Measurements from ENCODE around the gene SRRM1.

SRRM1 gene

DNA sequence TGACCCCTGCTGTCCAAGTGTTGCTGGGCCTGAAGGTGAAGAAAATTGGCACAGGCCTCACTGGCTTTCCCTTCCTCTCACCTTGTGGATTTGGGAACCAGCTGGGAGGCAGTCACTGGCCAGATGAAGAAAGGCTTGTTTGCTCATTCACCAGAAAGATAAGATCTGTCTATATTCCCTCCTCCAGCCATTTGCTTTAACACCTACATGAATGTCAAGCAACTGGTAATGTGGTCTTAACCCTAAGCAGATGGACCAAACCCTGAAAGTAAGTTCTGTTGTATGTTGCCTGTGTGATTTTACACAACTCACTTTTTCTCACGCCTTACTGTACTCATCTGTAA lies 10.3 kb upstream of the SRRM1 start:
- Histone ChIP-seq H3K36me3 (ENCODE audit: insufficient read depth, low read length) (no peaks in the 10 kb centered on the region), H3K9ac (ENCODE audit: low read depth, low read length) (no peak overlapping the region), H3K4me1 (ENCODE audit: insufficient read depth, low read length) (peaks cover 7% of the 10 kb centered on the region; the same call in 1 of the 2 replicates)

DNA sequence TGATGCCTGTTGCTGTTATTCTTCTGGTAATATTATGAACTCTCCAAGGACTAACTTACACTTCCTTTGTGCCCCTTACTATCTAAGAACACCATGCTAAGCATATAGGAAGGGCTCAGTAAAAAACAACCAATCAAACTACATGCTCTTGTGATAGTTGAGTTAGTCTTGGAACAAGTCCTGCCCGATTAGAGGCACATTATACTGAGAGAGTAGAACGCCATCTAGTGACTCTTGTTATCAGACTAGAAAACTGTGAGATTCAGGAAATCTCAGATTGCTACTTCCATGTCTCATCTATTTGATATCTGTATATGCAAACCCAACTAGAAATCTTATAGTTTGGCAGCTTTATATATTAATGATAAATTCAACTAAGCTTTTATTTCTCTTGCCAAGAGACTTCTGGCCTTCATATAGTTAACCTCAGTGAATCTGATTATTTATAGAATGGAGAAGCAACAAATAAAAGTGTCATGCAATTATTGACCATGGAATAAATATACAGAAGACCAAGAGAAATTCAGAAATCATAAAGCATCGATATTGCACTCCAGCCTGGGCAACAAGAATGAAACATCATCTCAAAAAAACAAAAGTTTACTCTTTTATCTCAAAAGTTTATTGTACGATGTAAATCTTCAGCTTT lies 7.8 kb upstream of the SRRM1 start:
- H3K36me3 ChIP-seq (ENCODE audit: insufficient read depth, low read length) = no peaks in the 10 kb centered on the region
- H3K9me3 ChIP-seq (ENCODE audit: control insufficient read depth, insufficient read depth, low read length) = no peaks in the 10 kb centered on the region
- H3K4me1 ChIP-seq (ENCODE audit: insufficient read depth, low read length) = peaks cover 7% of the 10 kb centered on the region; the same call in 1 of the 2 replicates
- H3K9ac ChIP-seq (ENCODE audit: low read depth, low read length) = no peak overlapping the region

More for the DNA sequence above, 10.3 kb upstream of the SRRM1 start:
- H3K9me3 ChIP-seq (ENCODE audit: control insufficient read depth, insufficient read depth, low read length) = no peaks in the 10 kb centered on the region

DNA sequence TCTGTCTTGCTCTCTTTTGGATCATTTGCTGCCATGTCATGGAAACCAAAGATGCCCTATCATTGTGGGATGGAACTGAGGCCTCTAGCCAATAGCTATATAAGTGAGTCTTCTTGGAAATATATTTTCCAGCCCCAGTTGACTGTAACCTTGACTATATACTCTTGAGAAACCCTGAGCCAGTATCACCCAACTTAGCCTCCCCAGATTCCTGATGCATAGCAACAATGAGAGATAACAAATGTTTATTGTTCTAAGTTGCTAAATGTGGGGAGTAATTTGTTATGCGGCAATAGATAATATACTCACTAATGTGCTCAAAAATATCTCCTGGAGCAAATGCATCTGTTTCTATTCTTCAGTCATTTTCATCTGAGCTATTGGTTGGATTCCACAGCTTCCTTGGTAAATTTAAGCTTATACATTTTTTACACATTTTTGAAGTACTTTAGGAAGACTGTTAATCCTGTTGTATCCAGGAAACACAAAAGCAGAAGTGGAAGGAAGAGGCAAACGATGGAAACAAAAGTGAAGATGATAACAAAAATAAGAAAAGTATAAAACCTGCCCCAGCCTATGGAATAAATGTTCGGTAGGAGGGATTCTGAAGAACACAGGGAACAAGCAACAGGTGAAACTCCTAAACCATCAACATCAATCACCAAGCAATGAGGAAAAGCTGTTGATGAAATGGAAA lies 6.3 kb upstream of the SRRM1 start:
- no peaks in the 10 kb centered on the region for H3K9me3 ChIP-seq (ENCODE audit: control insufficient read depth, insufficient read depth, low read length)
- no peak overlapping the region for H3K9ac ChIP-seq (ENCODE audit: low read depth, low read length)
- H3K36me3 ChIP-seq (ENCODE audit: insufficient read depth, low read length) = no peaks in the 10 kb centered on the region
- H3K4me1 ChIP-seq (ENCODE audit: insufficient read depth, low read length) = peaks cover 7% of the 10 kb centered on the region; the same call in 1 of the 2 replicates

DNA sequence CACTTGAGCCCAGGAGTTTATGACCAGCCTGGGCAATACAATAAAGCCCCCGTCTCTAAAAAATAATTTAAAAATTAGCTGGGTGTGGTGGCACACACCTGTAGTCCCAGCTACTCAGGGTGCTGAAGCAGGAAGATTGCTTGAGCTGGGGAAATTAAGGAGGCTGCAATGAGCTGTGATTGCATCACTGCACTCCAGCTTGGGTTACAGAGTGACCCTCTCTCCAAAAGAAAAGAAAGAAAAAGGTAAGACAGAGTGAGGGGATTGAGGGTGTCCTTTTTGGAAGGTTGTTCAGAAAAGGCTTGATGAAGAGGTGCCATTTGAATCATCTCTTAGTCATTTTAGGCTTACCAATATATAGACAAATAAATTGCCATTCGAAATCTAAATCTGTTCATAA lies 4.0 kb upstream of the SRRM1 start:
- Histone ChIP-seq H3K9ac (ENCODE audit: low read depth, low read length) (no peak overlapping the region), H3K4me1 (ENCODE audit: insufficient read depth, low read length) (no peaks in the 10 kb centered on the region), H3K36me3 (ENCODE audit: insufficient read depth, low read length) (no peaks in the 10 kb centered on the region), H3K9me3 (ENCODE audit: control insufficient read depth, insufficient read depth, low read length) (no peaks in the 10 kb centered on the region)

DNA sequence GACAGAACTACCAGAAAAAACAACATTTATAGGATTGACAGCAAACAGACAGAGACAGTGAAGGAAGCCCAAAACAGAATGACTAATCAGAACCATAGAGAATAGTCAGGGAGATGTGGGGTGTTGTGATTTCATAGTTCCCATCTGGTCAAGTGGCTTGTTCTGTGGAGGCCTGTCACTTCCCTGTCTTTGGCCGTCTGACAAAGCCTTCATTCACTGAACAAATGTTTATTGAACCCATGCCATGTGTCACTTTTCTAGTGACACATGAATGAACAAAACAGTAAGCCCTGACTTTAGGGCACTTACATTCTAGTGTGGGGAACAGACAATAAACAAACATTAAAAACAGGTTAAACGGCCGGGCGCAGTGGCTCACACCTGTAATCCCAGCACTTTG lies 3.2 kb upstream of the SRRM1 start:
- H3K36me3 ChIP-seq (ENCODE audit: insufficient read depth, low read length) = no peaks in the 10 kb centered on the region
- no peak overlapping the region for H3K9ac ChIP-seq (ENCODE audit: low read depth, low read length)
- H3K4me1 ChIP-seq (ENCODE audit: insufficient read depth, low read length) = no peaks in the 10 kb centered on the region
- H3K9me3 ChIP-seq (ENCODE audit: control insufficient read depth, insufficient read depth, low read length) = no peaks in the 10 kb centered on the region

DNA sequence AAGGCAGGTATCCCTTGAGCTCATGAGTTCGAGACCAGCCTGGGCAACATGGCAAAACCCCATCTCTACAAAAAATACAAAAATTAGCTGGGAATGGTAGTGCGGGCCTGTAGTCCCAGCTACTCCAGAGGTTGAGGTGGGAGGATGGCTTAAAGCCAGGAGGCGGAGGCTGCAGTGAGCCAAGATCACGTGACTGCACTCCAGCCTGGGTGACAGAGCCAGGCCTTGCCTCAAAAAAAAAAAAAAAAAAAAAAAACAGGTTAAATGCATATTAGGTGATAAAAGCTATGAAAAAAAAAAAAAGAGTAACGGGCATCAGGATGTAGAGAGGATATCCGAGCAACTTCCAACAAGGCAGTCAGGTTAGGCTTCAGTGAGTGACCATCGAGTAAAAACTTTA lies 2.8 kb upstream of the SRRM1 start:
- Histone ChIP-seq H3K36me3 (ENCODE audit: insufficient read depth, low read length) (no peaks in the 10 kb centered on the region), H3K9me3 (ENCODE audit: control insufficient read depth, insufficient read depth, low read length) (no peaks in the 10 kb centered on the region), H3K4me1 (ENCODE audit: insufficient read depth, low read length) (no peaks in the 10 kb centered on the region), H3K9ac (ENCODE audit: low read depth, low read length) (no peak overlapping the region)

DNA sequence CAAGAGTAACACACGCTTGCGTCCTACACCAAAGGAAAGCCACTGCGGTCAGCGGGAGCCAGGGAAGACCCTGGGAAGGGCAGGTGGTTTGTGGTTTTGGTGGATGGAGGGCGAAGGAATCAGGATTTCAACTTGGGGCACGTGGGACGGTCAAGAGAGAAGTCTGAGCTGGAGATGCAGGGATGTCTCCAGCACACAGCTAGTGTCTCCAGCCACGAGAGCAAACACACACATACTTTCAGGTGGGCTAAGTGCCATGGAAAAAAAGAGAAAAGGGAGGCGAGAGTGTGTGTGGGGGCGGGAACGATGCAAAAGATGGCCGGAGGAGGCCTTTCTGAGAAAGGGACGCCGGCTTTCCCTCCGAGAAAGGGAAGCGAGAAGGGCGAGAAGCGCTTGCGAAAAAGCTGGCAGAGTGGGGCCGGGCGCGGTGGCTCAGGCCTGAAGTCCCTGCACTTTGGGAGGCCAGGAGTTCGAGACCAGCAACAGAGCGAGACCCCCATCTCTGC lies 1.4 kb upstream of the SRRM1 start:
- peaks cover 4% of the 10 kb centered on the region for H3K36me3 ChIP-seq (ENCODE audit: insufficient read depth, low read length)
- H3K4me1 ChIP-seq (ENCODE audit: insufficient read depth, low read length) = no peaks in the 10 kb centered on the region
- H3K9ac ChIP-seq (ENCODE audit: low read depth, low read length) = peak overlapping the region; percentile 67
- H3K9me3 ChIP-seq (ENCODE audit: control insufficient read depth, insufficient read depth, low read length) = no peaks in the 10 kb centered on the region

DNA sequence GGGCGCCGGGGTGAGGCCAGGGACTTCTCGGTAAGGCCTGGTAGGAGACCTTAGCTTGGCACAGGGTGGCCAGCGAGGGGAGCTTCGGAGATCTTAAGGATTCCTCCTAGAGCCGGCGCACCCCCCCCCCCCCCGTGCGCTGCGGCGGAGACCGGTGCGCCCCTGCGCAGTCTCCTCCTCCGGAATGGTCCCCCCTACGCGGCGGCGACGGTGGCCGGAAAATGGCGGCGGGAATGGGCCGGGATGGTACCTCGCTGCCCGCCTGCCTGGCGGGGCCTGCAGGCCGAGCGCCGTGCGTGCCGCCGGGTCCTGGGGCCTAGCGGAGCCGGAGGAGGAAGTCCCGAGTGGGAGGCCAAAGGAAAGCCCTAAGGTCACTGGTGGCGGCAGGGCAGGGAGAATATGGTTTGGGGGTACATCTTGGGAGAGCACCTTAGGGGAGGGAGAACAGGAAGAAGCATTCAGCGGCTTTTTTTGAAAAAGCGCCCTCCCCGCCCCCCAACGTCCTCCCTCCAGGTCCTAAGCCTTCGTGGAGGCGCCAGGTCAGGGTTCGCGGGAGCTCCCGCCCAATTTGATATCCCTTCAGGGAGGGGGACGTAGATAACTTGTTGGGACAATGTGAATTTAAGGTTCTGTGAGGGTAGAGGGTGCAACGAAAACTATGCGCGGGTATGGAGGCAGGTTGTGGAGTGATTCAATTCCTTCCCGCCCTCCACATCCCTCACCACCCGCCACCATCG lies 429 bp downstream of the SRRM1 start:
- Histone ChIP-seq H3K4me1 (ENCODE audit: insufficient read depth, low read length) (no peaks in the 10 kb centered on the region), H3K9me3 (ENCODE audit: control insufficient read depth, insufficient read depth, low read length) (no peaks in the 10 kb centered on the region), H3K36me3 (ENCODE audit: insufficient read depth, low read length) (peaks cover 13% of the 10 kb centered on the region), H3K9ac (ENCODE audit: low read depth, low read length) (peak overlapping the region; percentile 83)

DNA sequence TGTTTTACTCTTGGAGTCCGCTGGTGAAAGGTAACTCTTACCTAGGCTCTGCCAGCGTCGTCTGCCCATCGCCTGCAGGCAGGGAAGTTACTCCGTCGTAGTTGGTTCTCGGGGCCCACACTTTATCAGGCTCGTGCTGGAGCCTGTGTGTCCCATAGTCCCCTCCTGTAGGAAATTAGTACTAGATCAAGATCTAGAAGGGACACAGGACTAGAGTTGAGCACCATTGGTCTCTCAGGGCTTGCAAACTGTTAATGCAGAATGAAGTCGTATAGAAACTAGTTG lies 940 bp downstream of the SRRM1 start:
- no peaks in the 10 kb centered on the region for H3K9me3 ChIP-seq (ENCODE audit: control insufficient read depth, insufficient read depth, low read length)
- peaks cover 17% of the 10 kb centered on the region for H3K36me3 ChIP-seq (ENCODE audit: insufficient read depth, low read length)
- H3K9ac ChIP-seq (ENCODE audit: low read depth, low read length) = peak overlapping the region; percentile 83
- no peaks in the 10 kb centered on the region for H3K4me1 ChIP-seq (ENCODE audit: insufficient read depth, low read length)

DNA sequence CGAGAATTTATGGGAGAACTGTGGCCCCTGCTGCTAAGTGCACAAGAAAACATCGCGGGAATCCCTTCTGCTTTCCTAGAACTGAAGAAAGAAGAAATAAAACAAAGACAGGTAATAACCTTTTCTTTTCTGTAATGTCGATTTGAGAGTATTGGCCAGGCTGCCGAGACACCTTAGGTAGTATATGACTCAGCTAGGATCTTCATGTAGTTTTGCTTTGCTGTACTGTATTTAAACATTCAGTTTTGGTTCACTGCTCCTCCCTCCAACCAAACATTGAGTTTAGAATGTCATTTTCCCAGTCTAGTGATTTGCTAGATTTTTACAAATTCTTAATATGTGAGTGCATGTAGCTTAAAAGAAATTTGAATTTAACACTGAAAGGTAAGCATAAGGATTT lies 5.8 kb downstream of the SRRM1 start:
- Histone ChIP-seq H3K36me3 (ENCODE audit: insufficient read depth, low read length) (peaks cover 35% of the 10 kb centered on the region), H3K9ac (ENCODE audit: low read depth, low read length) (no peak overlapping the region), H3K4me1 (ENCODE audit: insufficient read depth, low read length) (no peaks in the 10 kb centered on the region), H3K9me3 (ENCODE audit: control insufficient read depth, insufficient read depth, low read length) (no peaks in the 10 kb centered on the region)

DNA sequence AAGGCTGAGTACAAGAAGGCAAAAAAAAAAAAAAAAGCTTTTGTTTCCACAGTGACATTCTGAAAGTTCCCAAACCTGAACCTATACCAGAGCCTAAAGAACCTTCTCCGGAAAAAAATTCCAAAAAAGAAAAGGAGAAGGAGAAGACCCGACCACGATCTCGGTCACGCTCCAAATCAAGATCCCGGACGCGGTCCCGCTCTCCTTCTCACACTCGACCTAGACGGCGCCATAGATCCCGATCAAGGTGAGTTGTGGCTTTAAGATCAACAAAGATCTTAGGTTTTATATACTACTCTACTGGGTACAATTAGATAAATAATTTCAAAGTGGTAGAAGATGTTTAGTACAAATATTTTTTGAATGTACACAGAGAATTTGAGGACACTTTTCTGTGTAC lies 9.3 kb downstream of the SRRM1 start:
- H3K36me3 ChIP-seq (ENCODE audit: insufficient read depth, low read length) = peaks cover 58% of the 10 kb centered on the region
- H3K9me3 ChIP-seq (ENCODE audit: control insufficient read depth, insufficient read depth, low read length) = no peaks in the 10 kb centered on the region
- no peaks in the 10 kb centered on the region for H3K4me1 ChIP-seq (ENCODE audit: insufficient read depth, low read length)
- H3K9ac ChIP-seq (ENCODE audit: low read depth, low read length) = no peak overlapping the region

DNA sequence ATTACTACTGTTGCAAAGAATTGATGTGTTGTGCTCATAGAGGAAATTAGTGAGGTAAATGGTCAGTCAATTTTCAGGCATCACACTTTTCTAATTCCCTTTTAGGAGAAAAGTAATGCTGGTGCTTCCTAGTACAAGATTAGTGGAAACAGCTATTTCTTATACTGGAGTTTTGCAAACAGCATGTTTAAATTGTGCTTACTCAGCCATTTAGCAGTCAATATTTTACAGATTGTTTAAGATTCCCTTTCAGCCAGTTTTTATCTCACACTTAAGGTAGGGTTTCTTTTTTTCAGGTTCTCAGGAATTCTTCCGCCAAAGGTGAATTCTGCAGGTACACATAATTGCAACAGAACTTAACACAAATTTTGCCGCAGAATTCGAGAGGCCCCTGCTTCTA lies 10.9 kb downstream of the SRRM1 start:
- peaks cover 56% of the 10 kb centered on the region for H3K36me3 ChIP-seq (ENCODE audit: insufficient read depth, low read length)
- H3K9me3 ChIP-seq (ENCODE audit: control insufficient read depth, insufficient read depth, low read length) = no peaks in the 10 kb centered on the region
- no peak overlapping the region for H3K9ac ChIP-seq (ENCODE audit: low read depth, low read length)
- no peaks in the 10 kb centered on the region for H3K4me1 ChIP-seq (ENCODE audit: insufficient read depth, low read length)

DNA sequence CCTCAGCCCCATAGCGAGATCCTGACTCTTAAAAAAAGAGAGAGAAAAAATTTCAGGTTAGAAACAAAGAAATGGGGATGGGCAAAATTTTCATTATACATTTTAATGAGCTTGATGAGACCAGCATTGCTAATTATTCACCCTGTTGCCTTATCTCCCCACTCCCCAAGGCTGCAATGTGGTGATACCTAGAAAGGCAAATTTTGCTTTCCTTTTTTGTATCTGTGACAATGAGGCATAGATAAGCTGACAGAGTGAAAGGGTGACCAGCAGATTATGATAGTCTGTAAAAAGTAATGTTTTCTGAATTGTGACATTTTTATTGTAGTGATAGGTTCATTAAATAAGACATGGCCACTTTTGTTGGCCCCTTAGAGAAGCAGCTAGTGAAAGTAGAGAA lies 12.9 kb downstream of the SRRM1 start:
- Histone ChIP-seq H3K36me3 (ENCODE audit: insufficient read depth, low read length) (peaks cover 60% of the 10 kb centered on the region), H3K9me3 (ENCODE audit: control insufficient read depth, insufficient read depth, low read length) (no peaks in the 10 kb centered on the region), H3K9ac (ENCODE audit: low read depth, low read length) (no peak overlapping the region), H3K4me1 (ENCODE audit: insufficient read depth, low read length) (no peaks in the 10 kb centered on the region)

DNA sequence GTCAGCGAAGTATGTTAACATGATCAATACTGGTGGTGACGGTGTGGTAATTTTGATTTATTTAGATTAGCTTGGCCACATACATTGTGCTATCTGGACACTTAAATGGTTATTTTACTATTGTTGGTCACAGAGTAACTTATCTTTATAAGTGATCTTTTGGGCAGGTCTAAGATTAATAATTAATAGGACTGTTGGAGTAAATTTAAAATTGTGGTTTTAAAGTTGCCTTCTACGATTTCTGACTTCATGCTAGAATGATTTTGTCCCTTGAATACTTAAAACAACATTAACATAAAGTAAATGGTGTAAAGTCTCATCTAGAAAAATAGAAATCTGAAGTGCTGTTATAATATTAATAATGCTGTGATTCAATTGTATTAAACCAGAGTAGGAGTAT lies 14.7 kb downstream of the SRRM1 start:
- Histone ChIP-seq H3K9ac (ENCODE audit: low read depth, low read length) (no peak overlapping the region), H3K9me3 (ENCODE audit: control insufficient read depth, insufficient read depth, low read length) (no peaks in the 10 kb centered on the region), H3K36me3 (ENCODE audit: insufficient read depth, low read length) (peaks cover 67% of the 10 kb centered on the region), H3K4me1 (ENCODE audit: insufficient read depth, low read length) (no peaks in the 10 kb centered on the region)
